ENCODE results near the gene MCM9. TPM values are rescaled to one million over a fixed set of nuclear protein-coding genes. Genes with fewer than 3 reads are reported as not detected.
A peak's percentile ranks its signal among the peaks of the same experiment; 100 is the strongest.

The MCM9 gene
- total and polyA plus RNA-seq, 12 donors: 1.5 to 7.8 (median 5.2) TPM

DNA sequence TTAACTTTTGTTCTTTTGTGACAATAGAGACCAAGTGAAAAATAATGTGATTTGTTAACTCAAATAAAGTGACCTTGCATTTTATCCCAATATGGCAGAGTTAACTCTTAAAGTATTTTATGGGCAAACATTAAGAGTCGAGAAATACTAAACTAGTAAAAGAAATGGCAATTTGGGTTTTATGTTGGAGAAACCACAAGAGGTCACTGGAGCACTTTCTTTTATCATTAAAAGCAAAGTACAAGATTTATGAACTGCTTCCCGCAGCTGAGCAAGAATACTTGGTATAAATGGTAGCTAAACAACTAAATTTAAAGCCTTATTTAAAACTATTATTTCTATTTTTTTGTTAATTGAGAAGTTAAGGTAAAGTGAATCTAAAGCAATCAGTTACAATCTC, 33.5 kb upstream of the MCM9 start:
- intact Hi-C loops (cut with DNase I): loop anchor here in 8 of 10 donors (1.0 to 5.0 kb wide), 3 partner anchors 142 to 144 kb away; no protein-coding TSS in a partner anchor
- no peak for ATAC-seq
- WGBS, 2 donors: 28 to 38% methylated on average over 2 of the region's 2 CpGs

DNA sequence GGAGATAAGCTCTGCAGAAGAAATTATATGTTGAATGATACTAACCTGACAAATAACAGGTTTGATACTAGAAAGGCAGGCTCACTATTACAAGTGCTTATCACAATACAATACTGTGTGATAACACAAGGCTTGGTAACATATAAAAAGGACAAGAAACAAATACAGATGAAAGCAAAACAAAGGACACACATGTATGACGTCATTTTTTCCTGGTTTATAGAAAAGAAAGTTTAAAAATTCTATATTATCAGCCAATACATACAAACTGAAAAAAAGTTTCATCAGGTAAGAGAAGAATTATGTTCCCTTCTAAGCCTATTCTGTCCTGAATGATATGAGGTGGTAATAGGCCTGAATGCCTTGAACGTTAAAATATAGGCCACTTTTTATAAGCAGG, 32.3 kb upstream of the MCM9 start:
- DNase-seq (no peak), ATAC-seq (no peak)
- Histone ChIP-seq H3K27ac (no peak overlapping the region), H3K4me1 (no peaks in the 10 kb centered on the region), H3K36me3 (no peaks in the 10 kb centered on the region), H3K9me3 (no peaks in the 10 kb centered on the region), H3K27me3 (no peaks in the 10 kb centered on the region), H3K4me3 (no peak overlapping the region)
- 71 to 77% methylated on average over 2 of the region's 2 CpGs for WGBS, 2 donors
- intact Hi-C loops (cut with DNase I): loop anchor here in 4 of 10 donors (2.0 to 5.0 kb wide), 2 partner anchors 144 to 145 kb away; no protein-coding TSS in a partner anchor
- TF ChIP-seq, protein P1, sequence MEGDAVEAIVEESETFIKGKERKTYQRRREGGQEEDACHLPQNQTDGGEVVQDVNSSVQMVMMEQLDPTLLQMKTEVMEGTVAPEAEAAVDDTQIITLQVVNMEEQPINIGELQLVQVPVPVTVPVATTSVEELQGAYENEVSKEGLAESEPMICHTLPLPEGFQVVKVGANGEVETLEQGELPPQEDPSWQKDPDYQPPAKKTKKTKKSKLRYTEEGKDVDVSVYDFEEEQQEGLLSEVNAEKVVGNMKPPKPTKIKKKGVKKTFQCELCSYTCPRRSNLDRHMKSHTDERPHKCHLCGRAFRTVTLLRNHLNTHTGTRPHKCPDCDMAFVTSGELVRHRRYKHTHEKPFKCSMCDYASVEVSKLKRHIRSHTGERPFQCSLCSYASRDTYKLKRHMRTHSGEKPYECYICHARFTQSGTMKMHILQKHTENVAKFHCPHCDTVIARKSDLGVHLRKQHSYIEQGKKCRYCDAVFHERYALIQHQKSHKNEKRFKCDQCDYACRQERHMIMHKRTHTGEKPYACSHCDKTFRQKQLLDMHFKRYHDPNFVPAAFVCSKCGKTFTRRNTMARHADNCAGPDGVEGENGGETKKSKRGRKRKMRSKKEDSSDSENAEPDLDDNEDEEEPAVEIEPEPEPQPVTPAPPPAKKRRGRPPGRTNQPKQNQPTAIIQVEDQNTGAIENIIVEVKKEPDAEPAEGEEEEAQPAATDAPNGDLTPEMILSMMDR (IDR thresholded peaks at IDR 0.05): no peak

More for the DNA sequence above, 33.5 kb upstream of the MCM9 start:
- TF ChIP-seq, protein P1 (IDR thresholded peaks at IDR 0.05): peak; percentile 17 to 67 (median 52)
- peak in 1 of 2 donors; percentile 5 for DNase-seq
- H3K4me1 ChIP-seq: no peaks in the 10 kb centered on the region
- no peaks in the 10 kb centered on the region for H3K27me3 ChIP-seq
- no peak overlapping the region for H3K27ac ChIP-seq
- H3K36me3 ChIP-seq: no peaks in the 10 kb centered on the region
- H3K9me3 ChIP-seq: no peaks in the 10 kb centered on the region
- H3K4me3 ChIP-seq: no peak overlapping the region

- WGBS, 2 donors: 83% methylated on average over 2 of the region's 2 CpGs
- Histone ChIP-seq H3K36me3 (no peaks in the 10 kb centered on the region), H3K27me3 (no peaks in the 10 kb centered on the region), H3K27ac (no peak overlapping the region), H3K4me3 (no peak overlapping the region), H3K4me1 (no peaks in the 10 kb centered on the region), H3K9me3 (no peaks in the 10 kb centered on the region)
- intact Hi-C loops (cut with DNase I): loop anchor here in 4 of 10 donors (2.0 to 5.0 kb wide), 2 partner anchors 145 to 146 kb away; no protein-coding TSS in a partner anchor
- TF ChIP-seq, protein P1 (IDR thresholded peaks at IDR 0.05): no peak
- DNase-seq: no peak
- ATAC-seq: no peak
Measured at GRCh38 chr6:118965843-118966370, 30.9 kb upstream of the MCM9 start.

GRCh38 chr6:118965371-118965770, 30.4 kb upstream of the MCM9 start:
- H3K27ac ChIP-seq: no peak overlapping the region
- H3K9me3 ChIP-seq: no peaks in the 10 kb centered on the region
- H3K36me3 ChIP-seq: no peaks in the 10 kb centered on the region
- H3K27me3 ChIP-seq: no peaks in the 10 kb centered on the region
- TF ChIP-seq, protein P1 (IDR thresholded peaks at IDR 0.05): no peak
- no peaks in the 10 kb centered on the region for H3K4me1 ChIP-seq
- 89 to 96% methylated on average over 3 of the region's 3 CpGs for WGBS, 2 donors
- intact Hi-C loops (cut with DNase I): loop anchor here in 2 of 10 donors (5.0 kb wide), 1 partner anchor 147 kb away; no protein-coding TSS in a partner anchor
- H3K4me3 ChIP-seq: no peak overlapping the region
- DNase-seq (no peak), ATAC-seq (no peak)

Measured in heart right ventricle (tissue), 16 donors.